H1 (cell line): ENCODE measurements around the gene UVRAG. TPM values are rescaled to one million over a fixed set of nuclear protein-coding genes. Genes with fewer than 3 reads are reported as not detected.

Source experiments
- CTCF ChIA-PET: fragments of 300-600 bp; sonication (Branson Sonifier 250); formaldehyde crosslinking; loops from one replicate; lab custom pipeline; 2021; ENCODE audit not compliant: partially characterized antibody; lab: Charles Lee
- POLR2A ChIA-PET: fragments of 300-600 bp; sonication (Branson Sonifier 250); formaldehyde crosslinking; loops from one replicate; lab custom pipeline; 2021; ENCODE audit warnings: inconsistent platforms; ENCODE audit not compliant: partially characterized antibody; lab: Charles Lee
- DNase-seq, 2 experiments: peaks; one replicate each; pipeline versions ENCODE4 v3.0.0 to v3.0.0-alpha.2; 2010 to 2022; ENCODE audit warnings: low spot score in 2 of 2, low read depth in 1 of 2, mixed read lengths in 1 of 2
- FAIRE-seq: peaks from 2 replicates; lab custom pipeline; 2011; peaks lifted over from hg19 to GRCh38; lab: Jason Lieb, UNC
- H2AFZ ChIP-seq: 2 replicates; pipeline ENCODE4 v1.8.1; 2012; ENCODE audit warnings: low read length, inconsistent platforms
- H2AK5ac ChIP-seq: 2 replicates; pipeline ENCODE4 v1.6.1; 2013; ENCODE audit warnings: low read depth, low read length
- H2BK120ac ChIP-seq: replicated peaks from 2 replicates; pipeline ENCODE3; 2013; ENCODE audit warnings: low read depth, low read length, inconsistent platforms
- H2BK12ac ChIP-seq: 2 replicates; pipeline ENCODE4 v1.6.1; 2013; ENCODE audit warnings: low read depth, low read length
- H2BK15ac ChIP-seq: 2 replicates; pipeline ENCODE4 v1.6.1; 2013; ENCODE audit warnings: low read length
- H2BK20ac ChIP-seq: 2 replicates; pipeline ENCODE4 v1.6.1; 2013; ENCODE audit warnings: low read length
- H2BK5ac ChIP-seq: 2 replicates; pipeline ENCODE4 v1.6.1; 2013; ENCODE audit warnings: low read depth, low read length
- H3K14ac ChIP-seq: 2 replicates; pipeline ENCODE4 v1.6.1; 2013; ENCODE audit warnings: inconsistent platforms; ENCODE audit not compliant: insufficient read length
- H3K18ac ChIP-seq: 2 replicates; pipeline ENCODE4 v1.6.1; 2013; ENCODE audit warnings: low read length; ENCODE audit errors: extremely low read depth
- H3K23ac ChIP-seq: 2 replicates; pipeline ENCODE4 v1.6.1; 2013; ENCODE audit warnings: inconsistent platforms; ENCODE audit not compliant: insufficient read length
- H3K23me2 ChIP-seq: 2 replicates; pipeline ENCODE4 v1.6.1; 2013; ENCODE audit warnings: low read depth, low read length
- H3K27ac ChIP-seq: 2 replicates; pipeline ENCODE4 v1.6.1; 2011; ENCODE audit warnings: low read depth, low read length, inconsistent platforms
- H3K27me3 ChIP-seq, 4 experiments: replicated peaks in 1 of 4; 1 replicate in 1 of 4; 2 replicates in 3 of 4; pipeline versions ENCODE4 v1.6.1 to v1.8.1; 2011 to 2013; ENCODE audit warnings: low read length in 3 of 4, mild to moderate bottlenecking in 3 of 4, inconsistent platforms in 2 of 4, mixed read lengths in 2 of 4, moderate library complexity in 1 of 4; ENCODE audit not compliant: control insufficient read depth in 3 of 4, insufficient read depth in 3 of 4; ENCODE audit errors: extremely low read depth in 1 of 4
- H3K36me3 ChIP-seq, 4 experiments: 2 replicates each; pipeline versions ENCODE4 v1.6.1 to v1.8.1; 2011 to 2013; ENCODE audit warnings: mild to moderate bottlenecking in 4 of 4, low read length in 3 of 4, moderate library complexity in 2 of 4, control low read depth in 1 of 4, inconsistent platforms in 1 of 4; ENCODE audit not compliant: insufficient read depth in 4 of 4, control insufficient read depth in 2 of 4
- H3K4ac ChIP-seq: replicated peaks from 2 replicates; pipeline ENCODE3; 2013; ENCODE audit warnings: low read length, low read depth, mixed read lengths, inconsistent platforms; ENCODE audit not compliant: insufficient read length
- H3K4me1 ChIP-seq, 4 experiments: replicated peaks in 1 of 4; 1 replicate in 1 of 4; 2 replicates in 3 of 4; pipeline versions ENCODE4 v1.6.1 to v1.8.1; 2011 to 2013; ENCODE audit warnings: low read length in 3 of 4, inconsistent platforms in 2 of 4, mixed read lengths in 1 of 4; ENCODE audit not compliant: insufficient read depth in 4 of 4, control insufficient read depth in 3 of 4
- H3K4me2 ChIP-seq, 2 experiments: 2 replicates each; pipeline versions ENCODE4 v1.6.1 to v1.8.1; 2011 to 2013; ENCODE audit warnings: low read depth in 2 of 2, low read length in 2 of 2, control low read depth in 1 of 2, inconsistent platforms in 1 of 2, mild to moderate bottlenecking in 1 of 2; ENCODE audit not compliant: insufficient read depth in 1 of 2
- H3K4me3 ChIP-seq, 4 experiments: fragments of 200-600, 300-600 bp in 1 of 4; sonication (generic), shearing (Covaris generic), sonication (Bioruptor Twin) in 1 of 4; 2 replicates each; pipeline versions ENCODE4 v1.5.1 to v1.8.1; 2011 to 2016; ENCODE audit warnings: low read length in 4 of 4, low read depth in 3 of 4, control low read depth in 2 of 4, inconsistent platforms in 2 of 4, mild to moderate bottlenecking in 2 of 4, mixed read lengths in 1 of 4, moderate library complexity in 1 of 4; ENCODE audit not compliant: insufficient read depth in 2 of 4; ENCODE audit errors: extremely low read depth in 1 of 4
- H3K56ac ChIP-seq: replicated peaks from 2 replicates; pipeline ENCODE3; 2013; ENCODE audit warnings: low read depth, mild to moderate bottlenecking, mixed read lengths, low read length, inconsistent platforms; ENCODE audit not compliant: insufficient read length
- H3K79me1 ChIP-seq: 2 replicates; pipeline ENCODE4 v1.6.1; 2013; ENCODE audit warnings: low read depth, low read length, control low read depth
- H3K79me2 ChIP-seq, 2 experiments: 2 replicates each; pipeline versions ENCODE4 v1.6.1 to v1.8.1; 2012 to 2013; ENCODE audit warnings: low read length in 2 of 2, mild to moderate bottlenecking in 2 of 2, inconsistent platforms in 1 of 2; ENCODE audit not compliant: insufficient read depth in 2 of 2, control insufficient read depth in 1 of 2
- H3K9ac ChIP-seq, 4 experiments: replicated peaks in 1 of 4; 1 replicate in 1 of 4; 2 replicates in 3 of 4; pipeline versions ENCODE4 v1.6.1 to v1.8.1; 2011 to 2013; ENCODE audit warnings: low read depth in 3 of 4, low read length in 3 of 4, control low read depth in 2 of 4, mild to moderate bottlenecking in 2 of 4, moderate library complexity in 2 of 4, inconsistent platforms in 1 of 4; ENCODE audit errors: extremely low read depth in 1 of 4
- H3K9me3 ChIP-seq, 2 experiments: 2 replicates each; pipeline versions ENCODE4 v1.6.1 to v1.8.1; 2012 to 2013; ENCODE audit warnings: mild to moderate bottlenecking in 2 of 2, moderate library complexity in 2 of 2, control low read depth in 1 of 2, inconsistent platforms in 1 of 2, low read depth in 1 of 2, low read length in 1 of 2, mixed read lengths in 1 of 2; ENCODE audit not compliant: insufficient read depth in 2 of 2
- H4K20me1 ChIP-seq, 2 experiments: replicated peaks in 1 of 2; 2 replicates each; pipeline versions ENCODE3 to v1.8.1; 2011 to 2013; ENCODE audit warnings: inconsistent platforms in 2 of 2, low read length in 2 of 2, mild to moderate bottlenecking in 1 of 2; ENCODE audit not compliant: insufficient read depth in 2 of 2, control insufficient read depth in 1 of 2
- H4K5ac ChIP-seq: 2 replicates; pipeline ENCODE4 v1.6.1; 2013; ENCODE audit warnings: low read length, low read depth, mixed read lengths, inconsistent platforms; ENCODE audit not compliant: insufficient read length
- H4K8ac ChIP-seq: 2 replicates; pipeline ENCODE4 v1.8.0; 2013; ENCODE audit warnings: mild to moderate bottlenecking, moderate library complexity, low read length, inconsistent platforms; ENCODE audit not compliant: insufficient read depth; ENCODE audit errors: extremely low read depth
- H4K91ac ChIP-seq: replicated peaks from 2 replicates; pipeline ENCODE3; 2013; ENCODE audit warnings: low read length, mixed read lengths, inconsistent platforms; ENCODE audit not compliant: insufficient read length
- BACH1 ChIP-seq: IDR thresholded peaks from 2 replicates; pipeline ENCODE4 v1.6.1; 2012; ENCODE audit warnings: low read length, improper control_type of control experiment
- CBX5 ChIP-seq: fragments of 300-800, 300-1000 bp; sonication (generic); IDR thresholded peaks from 2 replicates; pipeline ENCODE4 v1.7.1; 2016; ENCODE audit warnings: antibody characterized with exemption, low read length, low read depth
- CBX8 ChIP-seq: fragments of 300-800, 300-1000 bp; sonication (generic); IDR thresholded peaks from 2 replicates; pipeline ENCODE4 v1.7.1; 2016; ENCODE audit warnings: low read depth, low read length, borderline replicate concordance
- CEBPB ChIP-seq: IDR thresholded peaks from 2 replicates; pipeline ENCODE4 v1.6.1; 2012; ENCODE audit warnings: low read depth, low read length
- EP300 ChIP-seq, 2 experiments: IDR thresholded peaks; 1 replicate in 1 of 2; 2 replicates in 1 of 2; pipeline ENCODE4 v1.6.1; 2011 to 2012; ENCODE audit warnings: low read depth in 2 of 2, low read length in 2 of 2, mild to moderate bottlenecking in 2 of 2, borderline replicate concordance in 1 of 2, inconsistent platforms in 1 of 2, moderate library complexity in 1 of 2
- HDAC2 ChIP-seq, 2 experiments: fragments of 300-600 bp in 1 of 2; sonication (generic) in 1 of 2; IDR thresholded peaks; 2 replicates each; pipeline ENCODE4 v1.6.1; 2011 to 2012; ENCODE audit warnings: low read depth in 2 of 2, low read length in 2 of 2, mild to moderate bottlenecking in 2 of 2, moderate library complexity in 2 of 2, borderline replicate concordance in 1 of 2, inconsistent platforms in 1 of 2
- KDM4A ChIP-seq: IDR thresholded peaks from one replicate; pipeline ENCODE4 v1.7.1; 2012; ENCODE audit warnings: low read depth, mild to moderate bottlenecking, moderate library complexity, low read length, inconsistent platforms; ENCODE audit not compliant: severe bottlenecking
- MAX ChIP-seq: IDR thresholded peaks from 2 replicates; pipeline ENCODE4 v1.6.1; 2012; ENCODE audit warnings: inconsistent platforms
- NANOG ChIP-seq: IDR thresholded peaks from 2 replicates; pipeline ENCODE4 v1.6.1; 2011; ENCODE audit warnings: low read length, low read depth, mild to moderate bottlenecking, inconsistent platforms; ENCODE audit not compliant: insufficient read depth, poor library complexity, severe bottlenecking
- PHF8 ChIP-seq: fragments of 200-600 bp; sonication (generic); conservative IDR thresholded peaks from 2 replicates; pipeline ENCODE4 v1.7.1; 2012; ENCODE audit warnings: low read depth, mild to moderate bottlenecking, inconsistent platforms, low read length, moderate library complexity
- SUZ12 ChIP-seq: fragments of 200-600 bp; sonication (generic); IDR thresholded peaks from 2 replicates; pipeline ENCODE4 v1.6.1; 2012; ENCODE audit warnings: mild to moderate bottlenecking, inconsistent platforms, low read length, moderate library complexity, mixed read lengths
- TAF7 ChIP-seq: optimal IDR thresholded peaks from 2 replicates; pipeline ENCODE3; 2011; ENCODE audit warnings: low read depth, mild to moderate bottlenecking, inconsistent platforms, low read length, moderate library complexity, borderline replicate concordance
- TBP ChIP-seq: IDR thresholded peaks from 2 replicates; pipeline ENCODE4 v1.6.1; 2011; ENCODE audit warnings: low read depth, low read length, improper control_type of control experiment
- WGBS, 2 experiments: shearing (Covaris generic) in 1 of 2; methylation state at CpG; one replicate each; pipeline versions ENCODE4 v1.1.6 to v1.1.7; 2013 to 2015; ENCODE audit warnings: low lambda C conversion rate in 2 of 2, mixed read lengths in 2 of 2, inconsistent platforms in 1 of 2, low coverage in 1 of 2, missing lambda C conversion rate in 1 of 2; ENCODE audit not compliant: insufficient replicate concordance in 2 of 2, insufficient coverage in 1 of 2, insufficient read length in 1 of 2; ENCODE audit errors: extremely low coverage in 1 of 2, missing lambda C conversion rate in 1 of 2; 5-methylcytosine and 5-hydroxymethylcytosine counted together
- polyA plus RNA-seq, 7 experiments: library from polyadenylated mRNA; depleted of rRNA in 3 of 7; stranded (reverse) in 5 of 7; unstranded in 2 of 7; fragments of >200 nt in 5 of 7; fragments of 200-250 nt in 2 of 7; gene quantifications; 1 replicate in 5 of 7; 2 replicates in 1 of 7; 4 replicates in 1 of 7; pipeline versions ENCODE4 v1.2.1 to v1.2.3, GENCODE V29; 2011 to 2013; ENCODE audit warnings: missing spikeins in 2 of 7, mixed read lengths in 2 of 7
- total RNA-seq: library from RNA; stranded (reverse); fragmentation: NEBNext Ultra II Directional; extraction: Animal tissue kit (Norgen Biotek cat#: 25700); gene quantifications from 2 replicates; pipeline ENCODE4 v1.2.1, GENCODE V29; 2021

UVRAG gene
- total and polyA plus RNA-seq, 2 of the 8 experiments (the other 6 are each of a cell fraction or from before 2014, with no cell fraction given) = 5.5 to 14.7 TPM

GRCh38 chr11:75770102-75770501, 44.9 kb upstream of the UVRAG start:
- 84% methylated on average over 5 of the region's 5 CpGs; no CpG with 5 or more reads in 1 of the 2 experiments for WGBS, 2 experiments
- Histone ChIP-seq H3K23me2 (peaks cover 6% of the 10 kb centered on the region; the same call in 1 of the 2 replicates), H3K18ac (no peak overlapping the region), H2BK5ac (no peak overlapping the region), H3K4me3 (peak overlapping the region in 1 of 4 experiments; percentile 63; a peak in 1 of 8 replicates), H3K36me3 (no peaks in the 10 kb centered on the region), H2BK20ac (no peak overlapping the region), H2AK5ac (no peak overlapping the region), H4K91ac (no peak overlapping the region), H2BK12ac (no peak overlapping the region), H4K5ac (no peak overlapping the region), H3K9ac (no peak overlapping the region), H3K27me3 (peaks cover 14 to 54% (median 37%) of the 10 kb centered on the region in 4 experiments), H3K27ac (no peak overlapping the region), H2BK15ac (no peak overlapping the region), H3K79me1 (no peaks in the 10 kb centered on the region), H3K56ac (no peak overlapping the region), H3K4ac (no peak overlapping the region), H4K8ac (no peak overlapping the region), H2AFZ (no peak overlapping the region), H3K23ac (no peak overlapping the region), H3K79me2 (no peaks in the 10 kb centered on the region), H3K4me1 (peaks cover 0 to 19% (median 12%) of the 10 kb centered on the region in 4 experiments; a peak in 6 of 7 replicates), H3K9me3 (peaks cover 0 to 2% of the 10 kb centered on the region in 2 experiments; a peak in 1 of 4 replicates), H3K14ac (no peak overlapping the region), H3K4me2 (peak overlapping the region in 1 of 2 experiments; percentile 95; a peak in 1 of 4 replicates), H2BK120ac (no peak overlapping the region), H4K20me1 (no peaks in the 10 kb centered on the region)
- FAIRE-seq (no peak), DNase-seq (no peak)
- CTCF ChIA-PET = interaction anchor here (0.7 to 2.7 kb wide), 5 partner anchors 10 to 549 kb away, joined by 3 to 7 read pairs (median 5); no protein-coding TSS in a partner anchor
- POLR2A ChIA-PET = interaction anchor here (0.6 to 1.7 kb wide), 2 partner anchors 75 to 195 kb away, joined by 3 to 5 read pairs; no protein-coding TSS in a partner anchor
- TF ChIP-seq PHF8 (no peak), TAF7 (no peak), CBX5 (no peak), HDAC2 (IDR thresholded peaks at IDR 0.05; ENCODE audit: borderline replicate concordance in 1 of 2, low read depth in 2 of 2, low read length in 2 of 2) (no peak), CBX8 (no peak), BACH1 (no peak), EP300 (IDR thresholded peaks at IDR 0.05; ENCODE audit: borderline replicate concordance in 1 of 2, low read depth in 2 of 2, low read length in 2 of 2) (no peak), KDM4A (no peak), CEBPB (no peak), TBP (no peak), NANOG (no peak), SUZ12 (no peak), MAX (no peak)
